ENCODE data around the gene ADCY5. TPM values are rescaled to one million over a fixed set of nuclear protein-coding genes. Genes with fewer than 3 reads are reported as not detected.

The ADCY5 gene
- total RNA-seq, 1 donor from 2014 or later: 10.6 TPM

DNA sequence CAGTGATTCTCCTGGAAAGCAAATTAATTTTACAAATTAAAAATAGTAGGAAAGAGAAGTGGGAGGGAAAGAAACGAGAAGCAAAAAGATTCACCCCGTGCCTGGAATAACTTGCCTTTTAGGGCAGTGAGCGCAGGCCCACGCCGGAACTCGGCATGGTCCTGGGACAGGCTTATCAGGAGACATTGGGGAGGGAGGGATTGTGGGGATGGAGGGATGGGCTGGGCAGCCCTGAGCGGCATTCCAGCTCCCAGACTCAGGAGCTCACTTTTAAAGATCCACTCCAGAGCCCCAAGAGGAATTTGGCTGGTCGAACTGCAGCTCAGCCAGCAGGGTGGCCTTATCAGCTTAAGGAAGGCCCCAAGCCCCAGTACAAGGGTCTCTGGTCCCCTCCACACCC lies 117.9 kb downstream of the ADCY5 start:
- Mint-ChIP-seq H3K9me3 (ENCODE audit: unreplicated experiment) (no peaks in the 10 kb centered on the region), H3K4me1 (ENCODE audit: unreplicated experiment) (no peaks in the 10 kb centered on the region), H3K27me3 (ENCODE audit: unreplicated experiment) (peaks cover 16% of the 10 kb centered on the region), H3K36me3 (ENCODE audit: unreplicated experiment) (no peaks in the 10 kb centered on the region), H3K27ac (ENCODE audit: unreplicated experiment) (no peak overlapping the region), H3K4me3 (ENCODE audit: unreplicated experiment) (no peak overlapping the region)
- DNase-seq (ENCODE audit: extremely low spot score, unreplicated experiment): no peak
- TF ChIP-seq, protein P1, sequence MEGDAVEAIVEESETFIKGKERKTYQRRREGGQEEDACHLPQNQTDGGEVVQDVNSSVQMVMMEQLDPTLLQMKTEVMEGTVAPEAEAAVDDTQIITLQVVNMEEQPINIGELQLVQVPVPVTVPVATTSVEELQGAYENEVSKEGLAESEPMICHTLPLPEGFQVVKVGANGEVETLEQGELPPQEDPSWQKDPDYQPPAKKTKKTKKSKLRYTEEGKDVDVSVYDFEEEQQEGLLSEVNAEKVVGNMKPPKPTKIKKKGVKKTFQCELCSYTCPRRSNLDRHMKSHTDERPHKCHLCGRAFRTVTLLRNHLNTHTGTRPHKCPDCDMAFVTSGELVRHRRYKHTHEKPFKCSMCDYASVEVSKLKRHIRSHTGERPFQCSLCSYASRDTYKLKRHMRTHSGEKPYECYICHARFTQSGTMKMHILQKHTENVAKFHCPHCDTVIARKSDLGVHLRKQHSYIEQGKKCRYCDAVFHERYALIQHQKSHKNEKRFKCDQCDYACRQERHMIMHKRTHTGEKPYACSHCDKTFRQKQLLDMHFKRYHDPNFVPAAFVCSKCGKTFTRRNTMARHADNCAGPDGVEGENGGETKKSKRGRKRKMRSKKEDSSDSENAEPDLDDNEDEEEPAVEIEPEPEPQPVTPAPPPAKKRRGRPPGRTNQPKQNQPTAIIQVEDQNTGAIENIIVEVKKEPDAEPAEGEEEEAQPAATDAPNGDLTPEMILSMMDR (IDR thresholded peaks at IDR 0.05): no peak

DNA sequence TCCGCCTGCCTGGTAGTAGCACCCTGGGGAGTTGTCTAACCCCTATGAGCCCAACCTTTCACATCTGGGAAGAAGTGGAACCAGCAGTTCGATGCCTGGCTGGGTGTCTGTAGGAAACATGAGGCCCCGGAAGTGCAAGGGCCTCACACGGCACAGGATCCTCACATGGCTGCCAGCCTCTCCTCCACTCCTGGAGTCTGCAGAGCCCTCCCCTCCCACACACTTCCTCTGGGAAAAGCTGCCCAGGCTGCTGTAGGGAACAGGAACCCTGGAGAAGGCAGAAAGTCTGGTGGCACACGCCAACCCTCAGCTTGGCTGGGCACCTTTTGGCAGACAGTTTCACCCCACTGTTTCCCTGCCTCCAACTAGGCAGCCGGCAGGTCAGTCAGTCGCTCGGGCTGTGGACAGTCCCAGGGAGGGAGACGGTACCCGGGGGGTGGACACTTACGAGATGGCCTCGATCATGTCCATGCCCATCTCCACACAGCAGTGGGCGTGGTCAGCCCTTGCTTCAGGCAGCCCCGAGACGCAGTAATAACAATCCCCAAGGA lies 118.4 kb downstream of the ADCY5 start:
- H3K4me1 Mint-ChIP-seq (ENCODE audit: unreplicated experiment): no peaks in the 10 kb centered on the region
- no peaks in the 10 kb centered on the region for H3K36me3 Mint-ChIP-seq (ENCODE audit: unreplicated experiment)
- TF ChIP-seq, protein P1 (IDR thresholded peaks at IDR 0.05): no peak
- H3K27ac Mint-ChIP-seq (ENCODE audit: unreplicated experiment): no peak overlapping the region
- no peak overlapping the region for H3K4me3 Mint-ChIP-seq (ENCODE audit: unreplicated experiment)
- no peak for DNase-seq (ENCODE audit: extremely low spot score, unreplicated experiment)
- no peaks in the 10 kb centered on the region for H3K9me3 Mint-ChIP-seq (ENCODE audit: unreplicated experiment)
- peaks cover 17% of the 10 kb centered on the region for H3K27me3 Mint-ChIP-seq (ENCODE audit: unreplicated experiment)

GRCh38 chr3:123329636-123330340 lies 119.1 kb downstream of the ADCY5 start:
- TF ChIP-seq, protein P1 (IDR thresholded peaks at IDR 0.05): no peak
- Mint-ChIP-seq H3K4me1 (ENCODE audit: unreplicated experiment) (no peaks in the 10 kb centered on the region), H3K9me3 (ENCODE audit: unreplicated experiment) (no peaks in the 10 kb centered on the region), H3K27ac (ENCODE audit: unreplicated experiment) (no peak overlapping the region), H3K4me3 (ENCODE audit: unreplicated experiment) (no peak overlapping the region), H3K27me3 (ENCODE audit: unreplicated experiment) (peaks cover 17% of the 10 kb centered on the region), H3K36me3 (ENCODE audit: unreplicated experiment) (no peaks in the 10 kb centered on the region)
- no peak for DNase-seq (ENCODE audit: extremely low spot score, unreplicated experiment)

DNA sequence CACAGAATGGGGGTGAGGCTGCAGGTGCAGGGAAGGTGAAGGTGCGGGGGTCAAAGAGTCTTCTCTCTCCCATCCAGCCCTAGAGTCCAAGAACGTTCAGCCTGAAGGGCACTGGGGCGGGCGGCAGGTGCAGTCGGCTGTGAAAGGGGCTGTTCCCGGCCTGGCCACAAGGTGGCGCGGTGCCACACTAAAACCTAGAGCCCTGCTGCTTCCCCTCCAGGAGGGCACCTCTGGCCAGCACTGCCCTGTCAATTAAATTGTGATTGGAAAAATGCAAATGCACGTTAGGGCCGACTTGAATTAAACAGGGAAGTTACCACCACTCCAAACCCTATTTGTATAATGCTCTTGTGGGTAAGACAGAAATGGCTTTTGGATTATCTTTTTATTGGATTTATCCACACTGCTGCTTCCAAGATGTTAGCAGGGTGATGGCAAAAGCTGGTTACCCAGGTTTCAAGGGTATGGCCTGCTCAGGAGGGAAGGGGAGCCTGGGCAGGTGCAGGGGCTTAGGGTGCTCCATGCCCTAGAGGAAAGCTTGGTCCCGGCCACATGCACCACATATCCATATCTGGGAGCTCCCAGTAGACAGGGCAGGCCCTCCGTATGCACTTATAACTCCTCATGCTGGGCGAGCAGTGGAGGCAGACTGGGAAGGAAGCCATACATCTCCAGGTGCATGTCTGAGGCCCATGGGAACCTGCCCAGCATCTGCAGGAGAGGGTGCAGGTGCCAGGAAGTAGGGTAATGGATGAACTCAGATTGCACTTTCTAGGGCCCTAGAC lies 119.8 kb downstream of the ADCY5 start:
- H3K36me3 Mint-ChIP-seq (ENCODE audit: unreplicated experiment): no peaks in the 10 kb centered on the region
- no peak overlapping the region for H3K4me3 Mint-ChIP-seq (ENCODE audit: unreplicated experiment)
- no peaks in the 10 kb centered on the region for H3K4me1 Mint-ChIP-seq (ENCODE audit: unreplicated experiment)
- peaks cover 20% of the 10 kb centered on the region for H3K27me3 Mint-ChIP-seq (ENCODE audit: unreplicated experiment)
- TF ChIP-seq, protein P1 (IDR thresholded peaks at IDR 0.05): peak; percentile 96
- DNase-seq (ENCODE audit: extremely low spot score, unreplicated experiment): peak; percentile 94
- H3K9me3 Mint-ChIP-seq (ENCODE audit: unreplicated experiment): no peaks in the 10 kb centered on the region
- H3K27ac Mint-ChIP-seq (ENCODE audit: unreplicated experiment): no peak overlapping the region

Data from osteocyte (in vitro differentiated cells).